OCI-LY1 (cell line): ENCODE measurements around the gene NT5C2.

Source experiments
- CTCF ChIP-seq: fragments of 200-600 bp; sonication (generic), shearing (Covaris generic); IDR thresholded peaks from 2 replicates; pipeline ENCODE4 v1.5.1; 2017; ENCODE audit warnings: mild to moderate bottlenecking, antibody characterized with exemption, low read length, moderate library complexity, mixed read lengths
- EZH2 ChIP-seq: fragments of 200-600 bp; sonication (generic), shearing (Covaris generic); IDR thresholded peaks from 2 replicates; pipeline ENCODE4 v1.8.0; 2017; ENCODE audit warnings: borderline replicate concordance, mixed run types, mild to moderate bottlenecking, antibody characterized with exemption, low read length, moderate library complexity, mixed read lengths

DNA sequence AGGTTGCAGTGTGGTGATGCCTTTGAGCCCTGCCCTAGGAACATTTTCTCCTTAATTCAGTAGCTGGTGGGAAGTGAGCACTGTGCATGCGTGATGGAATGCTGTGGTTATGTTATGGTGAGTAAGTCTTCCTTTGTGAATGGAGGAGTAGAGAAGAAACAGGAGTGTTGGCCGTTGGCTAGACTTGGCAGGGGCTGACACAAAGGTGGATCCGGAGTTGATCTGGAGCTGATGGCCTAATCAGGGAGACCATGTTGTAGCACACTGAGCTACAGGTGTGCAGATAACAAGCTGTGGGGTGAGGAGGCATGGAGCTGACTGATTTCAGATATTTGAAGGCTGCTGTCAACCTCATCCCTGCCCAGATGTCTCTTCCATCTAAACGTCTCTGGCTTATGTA is 152.7 kb downstream of the NT5C2 start:
- TF ChIP-seq CTCF: no peak
- TF ChIP-seq EZH2: no peak
